ENCODE data around the gene SLX4. TPM values are rescaled to one million over a fixed set of nuclear protein-coding genes. Genes with fewer than 3 reads are reported as not detected.

Gene SLX4
- total RNA-seq, 1 donor from 2014 or later = 11.8 TPM

DNA sequence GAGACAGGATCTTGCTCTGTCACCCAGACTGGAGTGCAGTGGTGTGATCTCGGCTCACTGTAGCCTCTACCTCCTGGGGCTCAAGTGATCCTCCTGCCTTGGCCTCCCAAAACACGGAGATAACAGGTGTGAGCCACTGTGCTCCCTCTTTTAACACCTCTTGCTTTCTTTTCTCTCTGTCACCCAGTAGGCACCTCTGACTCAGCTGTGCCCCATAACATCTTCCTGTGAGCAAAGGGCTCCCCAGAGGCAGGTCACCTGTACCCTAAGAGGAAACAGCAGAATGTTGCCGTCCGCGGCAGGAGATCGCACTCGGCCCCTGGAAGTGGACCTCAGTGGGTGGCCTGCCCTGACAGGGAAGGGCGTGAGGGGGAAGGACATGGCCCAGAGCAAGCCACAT is 33.3 kb downstream of the SLX4 start:
- Mint-ChIP-seq H3K36me3 (ENCODE audit: low read depth, unreplicated experiment) (peaks cover 3% of the 10 kb centered on the region), H3K4me3 (ENCODE audit: unreplicated experiment) (no peak overlapping the region), H3K27ac (ENCODE audit: unreplicated experiment) (peak overlapping the region; percentile 15), H3K4me1 (ENCODE audit: unreplicated experiment) (peaks cover 12% of the 10 kb centered on the region), H3K9me3 (ENCODE audit: unreplicated experiment) (no peaks in the 10 kb centered on the region), H3K27me3 (ENCODE audit: unreplicated experiment) (peaks cover 3% of the 10 kb centered on the region)
- DNase-seq (ENCODE audit: low spot score) = no peak
- TF ChIP-seq, protein P1, sequence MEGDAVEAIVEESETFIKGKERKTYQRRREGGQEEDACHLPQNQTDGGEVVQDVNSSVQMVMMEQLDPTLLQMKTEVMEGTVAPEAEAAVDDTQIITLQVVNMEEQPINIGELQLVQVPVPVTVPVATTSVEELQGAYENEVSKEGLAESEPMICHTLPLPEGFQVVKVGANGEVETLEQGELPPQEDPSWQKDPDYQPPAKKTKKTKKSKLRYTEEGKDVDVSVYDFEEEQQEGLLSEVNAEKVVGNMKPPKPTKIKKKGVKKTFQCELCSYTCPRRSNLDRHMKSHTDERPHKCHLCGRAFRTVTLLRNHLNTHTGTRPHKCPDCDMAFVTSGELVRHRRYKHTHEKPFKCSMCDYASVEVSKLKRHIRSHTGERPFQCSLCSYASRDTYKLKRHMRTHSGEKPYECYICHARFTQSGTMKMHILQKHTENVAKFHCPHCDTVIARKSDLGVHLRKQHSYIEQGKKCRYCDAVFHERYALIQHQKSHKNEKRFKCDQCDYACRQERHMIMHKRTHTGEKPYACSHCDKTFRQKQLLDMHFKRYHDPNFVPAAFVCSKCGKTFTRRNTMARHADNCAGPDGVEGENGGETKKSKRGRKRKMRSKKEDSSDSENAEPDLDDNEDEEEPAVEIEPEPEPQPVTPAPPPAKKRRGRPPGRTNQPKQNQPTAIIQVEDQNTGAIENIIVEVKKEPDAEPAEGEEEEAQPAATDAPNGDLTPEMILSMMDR (IDR thresholded peaks at IDR 0.05; ENCODE audit: unreplicated experiment) = no peak

DNA sequence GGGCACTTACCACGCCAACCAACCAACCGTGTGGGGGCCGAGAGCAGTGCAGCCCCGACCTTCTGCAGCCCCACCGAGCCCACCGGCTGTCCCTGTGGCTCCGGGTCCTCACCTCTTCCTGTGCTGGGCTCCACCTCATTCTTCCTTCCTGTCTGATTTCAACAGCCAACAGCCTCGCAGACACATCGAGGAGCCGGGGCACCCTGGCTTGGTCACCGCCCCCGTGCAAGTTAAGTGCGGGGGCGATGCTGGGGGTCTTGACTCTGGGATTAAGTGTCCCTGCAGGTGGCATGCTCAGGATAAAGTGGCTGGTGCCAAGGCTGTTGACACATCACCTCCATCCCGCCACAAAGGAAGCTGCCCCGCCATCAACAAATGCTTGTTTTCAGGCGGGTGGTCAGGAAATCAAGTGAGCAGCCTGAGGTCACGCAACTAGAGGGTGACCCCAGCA is 34.1 kb downstream of the SLX4 start, which contains the start of gene NLRC3:
NLRC3 (minus strand) TSS at position 102 of the 451 bp plus-strand sequence. CDS start 12,367 bp downstream, outside the sequence.
- peaks cover 3% of the 10 kb centered on the region for H3K27me3 Mint-ChIP-seq (ENCODE audit: unreplicated experiment)
- DNase-seq (ENCODE audit: low spot score) = no peak
- H3K36me3 Mint-ChIP-seq (ENCODE audit: low read depth, unreplicated experiment) = peaks cover 3% of the 10 kb centered on the region
- H3K4me3 Mint-ChIP-seq (ENCODE audit: unreplicated experiment) = no peak within 1 kb of the TSS
- H3K27ac Mint-ChIP-seq (ENCODE audit: unreplicated experiment) = peak within 1 kb of the TSS; percentile 15
- no peaks in the 10 kb centered on the region for H3K9me3 Mint-ChIP-seq (ENCODE audit: unreplicated experiment)
- peaks cover 12% of the 10 kb centered on the region for H3K4me1 Mint-ChIP-seq (ENCODE audit: unreplicated experiment)
- TF ChIP-seq, protein P1 (IDR thresholded peaks at IDR 0.05; ENCODE audit: unreplicated experiment) = no peak

DNA sequence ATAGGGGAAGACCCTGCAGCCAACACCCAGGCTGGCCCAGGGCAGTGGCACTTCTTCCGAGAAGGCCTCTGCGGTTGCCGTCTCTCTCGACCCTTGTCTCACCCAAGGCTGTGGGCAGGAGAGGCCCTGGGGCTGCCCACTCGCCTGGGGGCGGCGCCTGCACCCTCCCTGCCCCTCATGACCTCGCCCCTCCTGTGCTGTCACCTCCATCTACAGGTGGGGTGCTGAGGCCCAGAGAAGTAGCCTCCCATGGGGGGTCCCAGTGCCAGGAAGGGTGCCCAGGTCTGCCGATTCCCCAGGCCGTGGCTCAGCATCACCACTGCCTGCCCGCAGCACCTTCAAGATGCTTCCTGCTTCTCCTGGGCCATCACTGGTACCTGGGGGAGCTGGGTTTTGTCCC is 35.2 kb downstream of the SLX4 start:
- H3K9me3 Mint-ChIP-seq (ENCODE audit: unreplicated experiment) = no peaks in the 10 kb centered on the region
- H3K4me3 Mint-ChIP-seq (ENCODE audit: unreplicated experiment) = no peak overlapping the region
- no peak for DNase-seq (ENCODE audit: low spot score)
- H3K27me3 Mint-ChIP-seq (ENCODE audit: unreplicated experiment) = peaks cover 3% of the 10 kb centered on the region
- H3K36me3 Mint-ChIP-seq (ENCODE audit: low read depth, unreplicated experiment) = no peaks in the 10 kb centered on the region
- peaks cover 12% of the 10 kb centered on the region for H3K4me1 Mint-ChIP-seq (ENCODE audit: unreplicated experiment)
- H3K27ac Mint-ChIP-seq (ENCODE audit: unreplicated experiment) = no peak overlapping the region
- TF ChIP-seq, protein P1 (IDR thresholded peaks at IDR 0.05; ENCODE audit: unreplicated experiment) = no peak

DNA sequence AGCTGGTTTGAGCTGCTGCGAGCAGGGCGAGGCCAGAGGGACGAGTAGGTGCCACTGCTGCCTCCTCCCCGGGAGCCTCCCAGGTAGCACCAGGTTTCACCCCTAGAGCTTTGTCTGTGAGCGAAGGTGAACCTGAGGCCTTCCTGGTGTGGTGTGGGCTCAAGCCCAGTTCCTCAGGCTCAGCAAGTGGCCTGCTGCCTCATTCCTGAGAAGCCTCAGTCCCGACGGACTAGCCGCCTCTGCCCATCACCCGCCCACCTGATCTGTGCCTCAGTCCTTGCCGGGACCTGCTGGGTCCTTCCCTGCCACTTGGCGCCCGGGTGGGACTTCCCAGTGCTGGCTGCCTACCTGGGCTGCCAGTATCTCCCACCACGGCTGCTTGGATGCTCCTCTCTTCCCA is 35.9 kb downstream of the SLX4 start:
- TF ChIP-seq, protein P1 (IDR thresholded peaks at IDR 0.05; ENCODE audit: unreplicated experiment) = no peak
- no peaks in the 10 kb centered on the region for H3K9me3 Mint-ChIP-seq (ENCODE audit: unreplicated experiment)
- H3K27me3 Mint-ChIP-seq (ENCODE audit: unreplicated experiment) = peaks cover 3% of the 10 kb centered on the region
- peaks cover 12% of the 10 kb centered on the region for H3K4me1 Mint-ChIP-seq (ENCODE audit: unreplicated experiment)
- H3K27ac Mint-ChIP-seq (ENCODE audit: unreplicated experiment) = no peak overlapping the region
- H3K36me3 Mint-ChIP-seq (ENCODE audit: low read depth, unreplicated experiment) = peaks cover under 1% of the 10 kb centered on the region
- DNase-seq (ENCODE audit: low spot score) = no peak
- no peak overlapping the region for H3K4me3 Mint-ChIP-seq (ENCODE audit: unreplicated experiment)

DNA sequence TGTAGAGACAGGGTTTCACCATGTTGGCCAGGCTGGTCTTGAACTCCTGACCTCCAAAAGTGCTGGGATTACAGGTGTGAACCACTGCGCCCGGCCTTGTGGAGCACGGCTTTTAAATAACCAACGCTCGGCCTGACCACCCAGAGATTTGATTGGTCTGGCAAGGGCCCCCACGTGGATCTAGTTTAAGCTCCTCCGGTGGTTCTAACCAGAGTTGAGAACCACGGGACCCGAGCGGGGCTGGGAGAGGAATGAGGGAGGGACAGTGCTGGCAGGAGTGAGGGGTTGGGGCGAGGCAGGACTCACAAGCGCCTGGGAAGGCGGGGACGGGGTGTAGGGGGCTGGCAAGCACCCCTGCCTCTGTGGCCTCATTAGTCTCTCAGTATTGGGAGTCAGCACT is 37.2 kb downstream of the SLX4 start:
- Mint-ChIP-seq H3K4me1 (ENCODE audit: unreplicated experiment) (peaks cover 12% of the 10 kb centered on the region), H3K36me3 (ENCODE audit: low read depth, unreplicated experiment) (peaks cover 4% of the 10 kb centered on the region), H3K9me3 (ENCODE audit: unreplicated experiment) (no peaks in the 10 kb centered on the region), H3K4me3 (ENCODE audit: unreplicated experiment) (no peak overlapping the region), H3K27ac (ENCODE audit: unreplicated experiment) (no peak overlapping the region), H3K27me3 (ENCODE audit: unreplicated experiment) (peaks cover 3% of the 10 kb centered on the region)
- TF ChIP-seq, protein P1 (IDR thresholded peaks at IDR 0.05; ENCODE audit: unreplicated experiment) = no peak
- no peak for DNase-seq (ENCODE audit: low spot score)
